ENCODE measurements around the gene CLIC4. TPM values are rescaled to one million over a fixed set of nuclear protein-coding genes. Genes with fewer than 3 reads are reported as not detected.
"Not testable (repeated sequence)": the region's sequence is repeated elsewhere in the genome, so short reads cannot be mapped to it uniquely, and the experiment has no call there.

Gene CLIC4
- total and polyA plus RNA-seq, 9 of the 15 experiments (the other 6 are each of a cell fraction or from before 2014, with no cell fraction given) = 16.0 to 67.5 (median 38.4) TPM

GRCh38 chr1:24754229-24754628, 9.0 kb downstream of the CLIC4 start:
- H3K36me3 ChIP-seq (ENCODE audit: control insufficient read depth, insufficient read depth, low read length) = peaks cover 3% of the 10 kb centered on the region; the same call in 2 of the 3 replicates
- ChIA-PET CTCF (ENCODE audit: low intra/inter-chr PET ratio) (no interaction called here), POLR2A (interaction anchor here (0.6 to 6.8 kb wide), 6 partner anchors 9 to 1407 kb away, joined by 3 to 75 read pairs (median 3); partner anchors contain the start of gene CLIC4)
- TSS peak; percentile 9 for BruUV-seq (replicated peaks)
- peaks cover 13% of the 10 kb centered on the region; the same call in 1 of the 2 replicates for H4K20me1 ChIP-seq (replicated peaks; ENCODE audit: control insufficient read depth, insufficient read depth, low read length)
- peaks cover 69% of the 10 kb centered on the region for H3K79me2 ChIP-seq (ENCODE audit: control insufficient read depth, insufficient read depth, low read length)
- no peak overlapping the region for H3K4me2 ChIP-seq (ENCODE audit: insufficient read depth, low read length)
- no peak overlapping the region for H3K4me3 ChIP-seq
- no peaks in the 10 kb centered on the region for H3K27me3 ChIP-seq (ENCODE audit: control insufficient read depth in 2 of 2, insufficient read depth in 2 of 2, low read length in 2 of 2)
- H3K9me1 ChIP-seq (ENCODE audit: control insufficient read depth, insufficient read depth, low read length) = no peaks in the 10 kb centered on the region
- ATAC-seq (no peak), DNase-seq (ENCODE audit: extremely low read depth in 1 of 4, low spot score in 3 of 4) (no peak), FAIRE-seq (no peak)
- H3K4me1 ChIP-seq (replicated peaks in 1 of 2; ENCODE audit: control insufficient read depth in 2 of 2, insufficient read depth in 2 of 2, low read length in 2 of 2) = peaks cover 0 to 3% of the 10 kb centered on the region in 2 experiments; a peak in 3 of 5 replicates
- no peak overlapping the region for H3K9ac ChIP-seq (ENCODE audit: insufficient read depth in 1 of 2, low read depth in 2 of 2, low read length in 2 of 2)
- no peak overlapping the region for H3K27ac ChIP-seq (ENCODE audit: extremely low read depth, low read depth, low read length)
- no peaks in the 10 kb centered on the region for H3K9me3 ChIP-seq (replicated peaks; ENCODE audit: control insufficient read depth, insufficient read depth, low read depth, low read length)
- TF ChIP-seq NCOA2 (IDR thresholded peaks at IDR 0.05; ENCODE audit: partially characterized antibody in 2 of 2) = no peak
- in situ Hi-C loops (cut with MboI) (no loop called here), intact Hi-C loops (cut with micrococcal nuclease) (no loop called here)
- no peak overlapping the region for H2AFZ ChIP-seq (ENCODE audit: low read depth, low read length)
- 70% methylated on average over 5 of the region's 5 CpGs for WGBS (ENCODE audit: insufficient coverage, low coverage, missing lambda C conversion rate)

DNA sequence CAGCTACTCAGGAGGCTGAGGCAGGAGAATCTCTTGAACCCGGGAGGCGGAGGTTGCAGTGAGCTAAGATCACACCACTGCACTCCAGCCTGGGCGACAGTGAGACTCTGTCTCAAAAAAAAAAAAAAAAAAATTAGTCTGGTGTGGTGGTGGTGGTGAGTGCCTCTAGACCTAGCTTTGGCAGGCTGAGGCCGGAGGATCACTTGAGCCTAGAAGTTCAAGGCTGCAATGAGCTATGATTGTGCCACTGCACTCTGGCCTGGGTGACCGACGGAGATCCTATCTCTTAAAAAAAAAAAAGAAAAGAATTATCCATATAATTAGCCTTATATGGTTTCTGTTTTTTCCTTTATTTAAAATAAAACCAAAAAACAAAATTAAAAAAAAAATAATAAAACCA, 10.1 kb downstream of the CLIC4 start:
- H3K9ac ChIP-seq (ENCODE audit: insufficient read depth in 1 of 2, low read depth in 2 of 2, low read length in 2 of 2); H3K9me3 ChIP-seq (replicated peaks; ENCODE audit: control insufficient read depth, insufficient read depth, low read depth, low read length); H4K20me1 ChIP-seq (replicated peaks; ENCODE audit: control insufficient read depth, insufficient read depth, low read length); H3K27me3 ChIP-seq (ENCODE audit: control insufficient read depth in 2 of 2, insufficient read depth in 2 of 2, low read length in 2 of 2); BruUV-seq (replicated peaks); H3K4me1 ChIP-seq (replicated peaks in 1 of 2; ENCODE audit: control insufficient read depth in 2 of 2, insufficient read depth in 2 of 2, low read length in 2 of 2); DNase-seq (ENCODE audit: extremely low read depth in 1 of 4, low spot score in 3 of 4); intact Hi-C loops (cut with micrococcal nuclease); in situ Hi-C loops (cut with MboI); H3K36me3 ChIP-seq (ENCODE audit: control insufficient read depth, insufficient read depth, low read length); FAIRE-seq; H3K4me3 ChIP-seq; CTCF ChIA-PET (ENCODE audit: low intra/inter-chr PET ratio); ATAC-seq; H2AFZ ChIP-seq (ENCODE audit: low read depth, low read length); H3K9me1 ChIP-seq (ENCODE audit: control insufficient read depth, insufficient read depth, low read length); H3K4me2 ChIP-seq (ENCODE audit: insufficient read depth, low read length); H3K27ac ChIP-seq (ENCODE audit: extremely low read depth, low read depth, low read length): not testable (repeated sequence)
- POLR2A ChIA-PET = interaction anchor here (3.8 to 6.8 kb wide), 2 partner anchors 9 to 10 kb away, joined by 28 to 75 read pairs; partner anchors contain the start of gene CLIC4
- peaks cover 68% of the 10 kb centered on the region for H3K79me2 ChIP-seq (ENCODE audit: control insufficient read depth, insufficient read depth, low read length)
- WGBS (ENCODE audit: insufficient coverage, low coverage, missing lambda C conversion rate) = 93% methylated on average over 6 of the region's 6 CpGs

All from K562 (cell line).